Activated CD4-positive, alpha-beta T cell treated with anti-CD3 and anti-CD28 coated beads for 4 hours (primary cell): ENCODE results near the gene STUM.

Source experiments
- DNase-seq, 2 donors: peaks; one replicate each; pipeline ENCODE4 v3.0.0-alpha.2; 2020

The STUM gene

GRCh38 chr1:226642421-226642820, 93.9 kb downstream of the STUM start:
- DNase-seq = no peak

- DNase-seq = peak; percentile 71 to 82
These were observed 94.6 kb downstream of the STUM start for GRCh38 chr1:226643177-226643576.

- no peak for DNase-seq
These were observed 95.3 kb downstream of the STUM start for GRCh38 chr1:226643611-226644540.

GRCh38 chr1:226644541-226645176, 96.1 kb downstream of the STUM start:
- DNase-seq = no peak

- DNase-seq = no peak
These were observed 96.9 kb downstream of the STUM start for GRCh38 chr1:226645279-226645976.

GRCh38 chr1:226646026-226646869, 97.7 kb downstream of the STUM start:
- no peak for DNase-seq

GRCh38 chr1:226646870-226647449, 98.4 kb downstream of the STUM start:
- no peak for DNase-seq

- no peak for DNase-seq
These were observed 99.2 kb downstream of the STUM start for GRCh38 chr1:226647719-226648118.

- DNase-seq = no peak
These were observed 99.9 kb downstream of the STUM start for GRCh38 chr1:226648421-226648820.

- DNase-seq = no peak
These were observed 100.7 kb downstream of the STUM start for GRCh38 chr1:226649244-226649643.

- DNase-seq = peak in 1 of 2 donors; percentile 52
These were observed 101.2 kb downstream of the STUM start for GRCh38 chr1:226649780-226650179.

- no peak for DNase-seq
These were observed 101.8 kb downstream of the STUM start for GRCh38 chr1:226650236-226650841.

GRCh38 chr1:226651041-226651731, 102.6 kb downstream of the STUM start:
- no peak for DNase-seq

- no peak for DNase-seq
These were observed 103.2 kb downstream of the STUM start for GRCh38 chr1:226651732-226652105.

GRCh38 chr1:226652613-226653012, 104.0 kb downstream of the STUM start:
- no peak for DNase-seq

GRCh38 chr1:226653311-226653921, 104.9 kb downstream of the STUM start:
- peak; percentile 48 to 55 for DNase-seq

GRCh38 chr1:226654046-226654667, 105.6 kb downstream of the STUM start:
- no peak for DNase-seq

GRCh38 chr1:226654668-226655055, 106.1 kb downstream of the STUM start:
- no peak for DNase-seq

- DNase-seq = no peak
These were observed 106.9 kb downstream of the STUM start for GRCh38 chr1:226655251-226656163.
